Suppressor macrophage treated with lipopolysaccharide for 4 hours (primary cell): ENCODE results near the gene PEA15.
A peak's percentile ranks its signal among the peaks of the same experiment; 100 is the strongest.

ENCODE experiments used
- DNase-seq: peaks from one replicate; pipeline ENCODE4 v3.0.0-alpha.2; 2020

The PEA15 gene

GRCh38 chr1:160209321-160210046, 4.3 kb downstream of the PEA15 start:
- no peak for DNase-seq

- no peak for DNase-seq
Observed at GRCh38 chr1:160210561-160210960, 5.4 kb downstream of the PEA15 start.

- no peak for DNase-seq
Observed at GRCh38 chr1:160211046-160211790, 6.0 kb downstream of the PEA15 start.

GRCh38 chr1:160214481-160215140, 9.4 kb downstream of the PEA15 start:
- DNase-seq: no peak

- DNase-seq: no peak
Observed at GRCh38 chr1:160216301-160216700, 11.1 kb downstream of the PEA15 start.

- DNase-seq: no peak
Observed at GRCh38 chr1:160217481-160218051, 12.4 kb downstream of the PEA15 start.

GRCh38 chr1:160219062-160219929, 14.1 kb downstream of the PEA15 start:
- DNase-seq: peak; percentile 59

GRCh38 chr1:160220301-160220700, 15.1 kb downstream of the PEA15 start:
- DNase-seq: no peak

GRCh38 chr1:160221089-160221488, 15.9 kb downstream of the PEA15 start:
- no peak for DNase-seq

- DNase-seq: no peak
Observed at GRCh38 chr1:160222546-160222945, 17.4 kb downstream of the PEA15 start.

GRCh38 chr1:160224606-160225005, 19.4 kb downstream of the PEA15 start:
- no peak for DNase-seq

GRCh38 chr1:160225345-160225744, 20.2 kb downstream of the PEA15 start:
- no peak for DNase-seq

- no peak for DNase-seq
Observed at GRCh38 chr1:160226623-160227022, 21.4 kb downstream of the PEA15 start.

GRCh38 chr1:160227034-160227433, 21.9 kb downstream of the PEA15 start:
- DNase-seq: no peak

- DNase-seq: no peak
Observed at GRCh38 chr1:160227561-160227960, 22.4 kb downstream of the PEA15 start.

GRCh38 chr1:160228431-160228830, 23.2 kb downstream of the PEA15 start:
- no peak for DNase-seq

GRCh38 chr1:160232911-160233310, 27.7 kb downstream of the PEA15 start:
- no peak for DNase-seq

- DNase-seq: no peak
Observed at GRCh38 chr1:160236806-160237205, 31.6 kb downstream of the PEA15 start.

- no peak for DNase-seq
Observed at GRCh38 chr1:160237558-160237957, 32.4 kb downstream of the PEA15 start.

- no peak for DNase-seq
Observed at GRCh38 chr1:160238408-160238807, 33.2 kb downstream of the PEA15 start.

GRCh38 chr1:160239582-160240299, 34.6 kb downstream of the PEA15 start:
- DNase-seq: no peak

- no peak for DNase-seq
Observed at GRCh38 chr1:160243767-160244166, 38.6 kb downstream of the PEA15 start.
